Ishikawa (cell line): ENCODE results near the gene RORC.

Experiments used
- EGR1 ChIP-seq: IDR thresholded peaks from 2 replicates; pipeline ENCODE4 v1.6.1; 2012
- EP300 ChIP-seq: IDR thresholded peaks from 2 replicates; pipeline ENCODE4 v1.6.1; 2012; ENCODE audit warnings: borderline replicate concordance
- MAX ChIP-seq: IDR thresholded peaks from 2 replicates; pipeline ENCODE4 v1.6.1; 2012
- RAD21 ChIP-seq: IDR thresholded peaks from 2 replicates; pipeline ENCODE4 v1.6.1; 2012; ENCODE audit warnings: low read depth
- TAF1 ChIP-seq: IDR thresholded peaks from 2 replicates; pipeline ENCODE4 v1.6.1; 2012; ENCODE audit warnings: low read depth, mild to moderate bottlenecking
- YY1 ChIP-seq: IDR thresholded peaks from 2 replicates; pipeline ENCODE4 v1.6.1; 2012; ENCODE audit warnings: low read depth
- ZBTB7A ChIP-seq: IDR thresholded peaks from 2 replicates; pipeline ENCODE4 v1.6.1; 2012; ENCODE audit warnings: low read depth
- TF ChIP-seq, protein P1 (sequence below): IDR thresholded peaks from 2 replicates; pipeline ENCODE4 v1.6.1; 2012; ENCODE audit warnings: low read depth, mild to moderate bottlenecking

DNA sequence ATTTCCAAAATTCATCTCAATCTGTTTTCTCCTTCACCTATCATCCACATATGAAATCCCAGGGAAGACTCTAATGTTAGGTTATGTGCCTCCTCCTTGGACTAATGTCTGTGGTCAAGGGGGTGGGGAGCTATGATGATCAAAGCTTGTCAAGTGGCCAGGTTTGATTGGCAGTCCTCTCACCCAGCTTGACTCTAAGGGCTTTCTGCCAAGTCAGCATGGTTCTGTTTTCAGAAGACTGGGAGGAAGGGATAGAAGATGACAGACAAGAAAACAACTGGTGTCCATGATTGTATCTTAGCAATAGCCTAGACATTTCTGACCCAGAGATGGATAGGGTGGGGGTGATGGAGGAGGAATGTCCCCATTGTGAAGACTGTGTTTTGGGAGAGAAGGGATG, 31.0 kb upstream of the RORC start:
- TF ChIP-seq EGR1 = no peak
- TF ChIP-seq EP300 = no peak
- TF ChIP-seq MAX = no peak
- TF ChIP-seq YY1 = no peak
- TF ChIP-seq TAF1 = no peak
- TF ChIP-seq RAD21 = no peak
- TF ChIP-seq, protein P1, sequence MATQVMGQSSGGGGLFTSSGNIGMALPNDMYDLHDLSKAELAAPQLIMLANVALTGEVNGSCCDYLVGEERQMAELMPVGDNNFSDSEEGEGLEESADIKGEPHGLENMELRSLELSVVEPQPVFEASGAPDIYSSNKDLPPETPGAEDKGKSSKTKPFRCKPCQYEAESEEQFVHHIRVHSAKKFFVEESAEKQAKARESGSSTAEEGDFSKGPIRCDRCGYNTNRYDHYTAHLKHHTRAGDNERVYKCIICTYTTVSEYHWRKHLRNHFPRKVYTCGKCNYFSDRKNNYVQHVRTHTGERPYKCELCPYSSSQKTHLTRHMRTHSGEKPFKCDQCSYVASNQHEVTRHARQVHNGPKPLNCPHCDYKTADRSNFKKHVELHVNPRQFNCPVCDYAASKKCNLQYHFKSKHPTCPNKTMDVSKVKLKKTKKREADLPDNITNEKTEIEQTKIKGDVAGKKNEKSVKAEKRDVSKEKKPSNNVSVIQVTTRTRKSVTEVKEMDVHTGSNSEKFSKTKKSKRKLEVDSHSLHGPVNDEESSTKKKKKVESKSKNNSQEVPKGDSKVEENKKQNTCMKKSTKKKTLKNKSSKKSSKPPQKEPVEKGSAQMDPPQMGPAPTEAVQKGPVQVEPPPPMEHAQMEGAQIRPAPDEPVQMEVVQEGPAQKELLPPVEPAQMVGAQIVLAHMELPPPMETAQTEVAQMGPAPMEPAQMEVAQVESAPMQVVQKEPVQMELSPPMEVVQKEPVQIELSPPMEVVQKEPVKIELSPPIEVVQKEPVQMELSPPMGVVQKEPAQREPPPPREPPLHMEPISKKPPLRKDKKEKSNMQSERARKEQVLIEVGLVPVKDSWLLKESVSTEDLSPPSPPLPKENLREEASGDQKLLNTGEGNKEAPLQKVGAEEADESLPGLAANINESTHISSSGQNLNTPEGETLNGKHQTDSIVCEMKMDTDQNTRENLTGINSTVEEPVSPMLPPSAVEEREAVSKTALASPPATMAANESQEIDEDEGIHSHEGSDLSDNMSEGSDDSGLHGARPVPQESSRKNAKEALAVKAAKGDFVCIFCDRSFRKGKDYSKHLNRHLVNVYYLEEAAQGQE = no peak
- no peak for TF ChIP-seq ZBTB7A
